GM12872 (cell line): Measurements from ENCODE around the gene CGB3.

Experiments
- TF ChIP-seq, protein P1 (sequence below): IDR thresholded peaks from 3 replicates; pipeline ENCODE4 v1.5.1; 2011; ENCODE audit warnings: low read depth, mild to moderate bottlenecking, low read length, moderate library complexity; ENCODE audit not compliant: insufficient read depth

CGB3 gene

DNA sequence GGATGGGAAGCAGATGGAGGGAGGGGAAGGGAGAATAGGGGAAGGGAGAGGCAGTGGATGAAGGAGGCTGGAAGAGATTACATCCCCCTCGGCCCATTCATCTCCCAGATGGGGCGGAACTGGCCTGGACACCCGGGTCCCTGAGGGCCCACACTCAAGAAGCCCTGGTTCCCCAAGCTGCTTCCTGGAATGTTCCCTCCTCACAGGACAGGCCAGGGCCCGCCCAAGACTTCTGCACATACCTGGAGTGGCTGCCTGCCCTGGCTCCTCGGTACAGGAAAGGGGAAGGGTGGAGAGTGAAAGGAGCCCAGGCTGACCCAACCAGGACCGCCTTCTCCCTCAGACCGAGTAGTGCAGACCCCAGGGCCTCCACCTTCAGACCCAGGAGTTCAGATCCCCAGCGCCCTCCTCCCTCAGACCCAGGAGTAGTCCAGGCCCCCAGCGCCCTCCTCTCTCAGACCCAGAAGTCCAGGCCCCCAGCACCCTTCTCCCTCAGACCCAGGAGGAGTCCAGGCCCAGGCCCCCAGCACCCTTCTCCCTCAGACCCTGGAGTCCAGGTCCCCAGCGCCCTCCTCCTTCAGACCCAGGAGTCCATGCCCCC, 40.0 kb upstream of the CGB3 start:
- TF ChIP-seq, protein P1, sequence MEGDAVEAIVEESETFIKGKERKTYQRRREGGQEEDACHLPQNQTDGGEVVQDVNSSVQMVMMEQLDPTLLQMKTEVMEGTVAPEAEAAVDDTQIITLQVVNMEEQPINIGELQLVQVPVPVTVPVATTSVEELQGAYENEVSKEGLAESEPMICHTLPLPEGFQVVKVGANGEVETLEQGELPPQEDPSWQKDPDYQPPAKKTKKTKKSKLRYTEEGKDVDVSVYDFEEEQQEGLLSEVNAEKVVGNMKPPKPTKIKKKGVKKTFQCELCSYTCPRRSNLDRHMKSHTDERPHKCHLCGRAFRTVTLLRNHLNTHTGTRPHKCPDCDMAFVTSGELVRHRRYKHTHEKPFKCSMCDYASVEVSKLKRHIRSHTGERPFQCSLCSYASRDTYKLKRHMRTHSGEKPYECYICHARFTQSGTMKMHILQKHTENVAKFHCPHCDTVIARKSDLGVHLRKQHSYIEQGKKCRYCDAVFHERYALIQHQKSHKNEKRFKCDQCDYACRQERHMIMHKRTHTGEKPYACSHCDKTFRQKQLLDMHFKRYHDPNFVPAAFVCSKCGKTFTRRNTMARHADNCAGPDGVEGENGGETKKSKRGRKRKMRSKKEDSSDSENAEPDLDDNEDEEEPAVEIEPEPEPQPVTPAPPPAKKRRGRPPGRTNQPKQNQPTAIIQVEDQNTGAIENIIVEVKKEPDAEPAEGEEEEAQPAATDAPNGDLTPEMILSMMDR = no peak

DNA sequence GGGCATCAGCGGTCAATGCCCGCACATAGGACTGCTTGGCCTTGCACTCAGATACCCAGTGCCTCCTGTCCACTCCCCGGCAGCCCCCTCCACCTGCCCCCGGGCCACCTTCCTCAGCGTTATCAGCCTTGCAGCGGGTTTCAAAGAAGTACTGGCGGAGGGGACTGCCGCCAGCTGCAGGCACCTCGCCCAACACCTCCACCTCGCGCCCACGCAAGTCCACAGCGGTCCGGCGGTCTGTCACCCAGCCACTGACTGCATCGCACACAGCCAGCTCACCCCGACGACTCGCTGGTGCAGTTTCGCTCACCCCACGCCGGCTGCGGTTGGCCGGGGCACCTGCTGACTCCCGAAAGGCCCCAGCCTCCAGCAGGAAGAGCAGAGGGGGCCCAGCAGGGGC, 37.3 kb upstream of the CGB3 start:
- TF ChIP-seq, protein P1 = no peak

DNA sequence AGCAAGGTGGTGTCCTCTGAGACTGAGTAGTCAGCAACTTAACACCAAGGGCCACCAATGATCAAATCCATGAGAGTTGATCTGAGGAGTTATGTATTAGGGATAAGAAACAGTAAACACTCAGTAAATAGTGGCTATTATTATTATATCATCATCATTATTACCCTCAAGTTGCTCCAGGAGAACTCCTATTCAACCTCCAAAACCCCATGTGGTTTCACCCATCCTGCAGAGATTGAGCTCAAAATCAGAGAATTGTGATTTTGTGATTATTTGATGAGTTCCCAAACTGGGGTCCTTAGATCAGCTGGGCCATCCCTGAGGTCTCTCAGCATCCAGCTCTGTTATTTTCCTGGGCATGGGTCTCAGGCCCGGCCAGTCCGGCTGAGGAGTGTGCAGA, 36.9 kb upstream of the CGB3 start:
- TF ChIP-seq, protein P1 = no peak

DNA sequence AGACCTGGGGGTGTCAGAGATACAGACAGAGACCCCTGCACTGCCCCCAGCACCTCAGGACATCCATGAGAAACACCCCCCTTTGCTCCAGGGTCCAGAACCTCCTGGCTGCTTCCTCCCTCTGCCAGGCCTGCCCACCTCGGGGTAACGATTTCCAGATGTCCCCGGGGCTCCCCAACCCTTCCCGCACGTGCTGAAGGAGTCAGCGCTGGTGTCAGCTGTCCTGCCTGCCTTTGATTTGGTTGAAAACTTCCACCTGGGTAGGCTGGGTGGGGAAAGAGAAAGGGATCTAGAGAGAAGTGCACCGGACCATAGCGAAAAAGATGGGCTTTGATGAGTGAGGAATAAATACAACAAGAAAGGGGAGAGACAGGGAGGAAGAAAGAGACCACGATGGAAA, 34.9 kb upstream of the CGB3 start:
- TF ChIP-seq, protein P1 = no peak

DNA sequence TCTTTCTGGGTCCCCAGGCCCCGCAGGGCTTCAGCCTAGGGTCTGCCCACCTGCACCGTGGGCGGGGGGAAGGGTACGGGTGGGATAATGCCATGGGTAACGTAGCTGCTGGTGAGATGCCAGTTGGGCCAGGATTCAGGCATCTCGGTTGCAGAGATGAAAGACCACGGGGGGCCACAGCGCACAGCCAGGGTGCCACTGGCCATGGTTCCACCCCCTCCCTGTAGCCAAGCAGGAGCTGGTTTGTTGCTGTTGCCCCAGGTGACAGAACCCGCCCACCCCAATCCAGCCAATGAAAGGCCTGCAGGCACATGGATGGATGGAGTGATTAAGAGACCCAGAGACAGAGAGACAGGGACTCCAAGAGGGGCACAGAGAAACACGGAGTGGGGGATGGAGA, 34.4 kb upstream of the CGB3 start:
- TF ChIP-seq, protein P1 = no peak

DNA sequence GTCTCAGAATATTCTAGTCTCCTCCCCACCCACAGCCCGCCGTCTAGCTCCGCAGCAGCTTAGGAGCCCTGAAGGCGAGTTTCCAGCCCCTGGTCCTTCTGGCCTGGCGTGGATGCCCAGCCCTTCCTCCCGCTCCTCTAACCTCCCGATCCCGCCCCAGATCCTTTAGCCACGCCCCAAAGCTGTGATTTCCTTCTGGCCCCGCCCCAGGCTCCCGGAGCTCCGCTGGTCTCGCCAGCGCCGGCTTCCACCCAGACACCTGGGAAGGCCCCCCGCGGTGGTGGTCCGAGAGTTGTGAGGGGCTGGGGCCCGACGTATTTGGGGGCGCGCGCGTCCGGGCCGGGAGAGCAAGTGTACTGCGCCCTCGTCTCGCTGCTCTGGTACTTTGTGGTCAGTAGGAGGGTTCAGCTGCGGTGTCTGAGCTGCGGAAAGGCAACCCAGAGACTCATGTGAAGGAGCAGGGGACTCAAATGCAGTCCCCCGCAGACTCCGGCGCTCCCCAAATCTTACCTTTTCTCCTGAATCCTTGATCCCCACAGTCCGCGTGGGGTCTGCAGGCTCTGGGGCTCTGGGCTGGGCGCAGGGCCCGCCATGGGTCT, 33.6 kb upstream of the CGB3 start, which contains the start of gene CGB7:
TSS of gene CGB7 (minus strand) at position 114 of the 599 bp plus-strand sequence. CDS start 2,374 bp downstream, outside the sequence.
- TF ChIP-seq, protein P1 = no peak

DNA sequence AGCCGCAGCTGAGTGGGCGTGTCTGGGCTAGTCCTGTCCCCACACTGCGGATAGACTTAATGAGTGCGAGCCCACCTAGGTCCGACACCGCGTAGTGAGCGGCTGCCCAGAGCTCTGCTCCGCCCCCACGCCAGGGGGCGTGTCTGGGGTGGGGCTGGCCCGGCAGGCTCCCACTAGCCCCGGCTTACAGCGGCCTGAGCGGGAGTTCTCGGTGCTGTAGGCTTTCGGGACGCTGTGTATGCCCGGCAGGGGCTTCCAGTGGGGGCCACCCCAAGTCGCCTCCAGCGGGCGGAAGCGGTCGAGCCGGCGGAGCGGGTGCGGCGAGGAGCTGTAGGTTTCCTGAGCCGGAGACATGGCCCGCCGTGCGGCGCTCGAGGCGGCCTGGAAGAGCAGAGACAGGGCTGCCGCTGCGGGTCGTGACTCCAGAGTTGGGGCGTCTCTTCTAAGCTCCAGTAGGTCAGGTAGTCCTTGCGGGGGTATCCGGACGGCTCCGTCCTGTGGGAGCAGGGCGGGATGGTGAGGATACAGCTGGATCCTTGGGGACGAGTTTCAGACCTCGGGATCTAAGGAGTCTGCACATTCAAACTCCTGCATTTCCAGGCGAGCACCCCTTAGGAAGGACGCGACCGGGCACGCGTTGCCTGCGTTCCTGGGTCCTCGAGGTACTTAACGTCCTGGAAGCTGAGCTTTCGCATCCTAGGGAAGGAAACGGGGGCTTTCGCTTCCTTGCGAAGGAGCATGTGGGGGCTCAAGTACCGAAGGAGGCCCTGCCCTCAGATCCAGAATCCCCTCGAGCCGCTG, 32.2 kb upstream of the CGB3 start:
- TF ChIP-seq, protein P1 = no peak
